A549 (cell line): ENCODE results near the gene PLEKHA4.

ENCODE experiments used
- CHD2 ChIP-seq: fragments of 150-350 bp; IDR thresholded peaks from 2 replicates; pipeline ENCODE4 v1.6.1; 2014; ENCODE audit warnings: low read length; ENCODE audit not compliant: partially characterized antibody
- E2F6 ChIP-seq: IDR thresholded peaks from 2 replicates; pipeline ENCODE4 v1.6.1; 2012; ENCODE audit warnings: low read depth, borderline replicate concordance
- FOSL2 ChIP-seq, 2 experiments: fragments of 450-650 bp in 1 of 2; fragments of >200 bp in 1 of 2; sonication (Bioruptor Twin) in 1 of 2; formaldehyde crosslinking; IDR thresholded peaks; 2 replicates each; pipeline versions ENCODE4 v1.5.0 to v1.6.1; 2016 to 2020; ENCODE audit warnings: mild to moderate bottlenecking in 1 of 2, moderate library complexity in 1 of 2
- MAFK ChIP-seq: fragments of 450-650 bp; IDR thresholded peaks from 2 replicates; pipeline ENCODE4 v1.6.1; 2014; ENCODE audit not compliant: partially characterized antibody
- MAX ChIP-seq: IDR thresholded peaks from 2 replicates; pipeline ENCODE4 v1.6.1; 2012
- POLR2A ChIP-seq: IDR thresholded peaks from 2 replicates; pipeline ENCODE4 v1.6.1; 2012; ENCODE audit warnings: mild to moderate bottlenecking, low read length
- POLR2AphosphoS2 ChIP-seq: conservative IDR thresholded peaks from 2 replicates; pipeline ENCODE4 v1.6.1; 2012; ENCODE audit warnings: low read length, improper control_type of control experiment, inconsistent platforms
- SREBF2 ChIP-seq: fragments of 450-650 bp; IDR thresholded peaks from 2 replicates; pipeline ENCODE4 v1.6.1; 2014; ENCODE audit warnings: mild to moderate bottlenecking, moderate library complexity
- TF ChIP-seq, protein P1 (sequence below): fragments of >200 bp; sonication (Bioruptor Twin); formaldehyde crosslinking; IDR thresholded peaks from 3 replicates; pipeline ENCODE4 v1.5.1; 2016
- TF ChIP-seq, protein P2 (sequence below): fragments of 150-350 bp; IDR thresholded peaks from 2 replicates; pipeline ENCODE4 v1.6.1; 2014; ENCODE audit warnings: low read depth, mild to moderate bottlenecking, low read length

GRCh38 chr19:48906324-48906723 is 37.9 kb upstream of the PLEKHA4 start:
- TF ChIP-seq CHD2 (no peak), POLR2AphosphoS2 (no peak), POLR2A (no peak), E2F6 (no peak), FOSL2 (IDR thresholded peaks at IDR 0.05) (no peak), FOSL2 (CRISPR knock-in tag; IDR thresholded peaks at IDR 0.05) (no peak), MAX (no peak), MAFK (no peak), SREBF2 (no peak)
- TF ChIP-seq, protein P1, sequence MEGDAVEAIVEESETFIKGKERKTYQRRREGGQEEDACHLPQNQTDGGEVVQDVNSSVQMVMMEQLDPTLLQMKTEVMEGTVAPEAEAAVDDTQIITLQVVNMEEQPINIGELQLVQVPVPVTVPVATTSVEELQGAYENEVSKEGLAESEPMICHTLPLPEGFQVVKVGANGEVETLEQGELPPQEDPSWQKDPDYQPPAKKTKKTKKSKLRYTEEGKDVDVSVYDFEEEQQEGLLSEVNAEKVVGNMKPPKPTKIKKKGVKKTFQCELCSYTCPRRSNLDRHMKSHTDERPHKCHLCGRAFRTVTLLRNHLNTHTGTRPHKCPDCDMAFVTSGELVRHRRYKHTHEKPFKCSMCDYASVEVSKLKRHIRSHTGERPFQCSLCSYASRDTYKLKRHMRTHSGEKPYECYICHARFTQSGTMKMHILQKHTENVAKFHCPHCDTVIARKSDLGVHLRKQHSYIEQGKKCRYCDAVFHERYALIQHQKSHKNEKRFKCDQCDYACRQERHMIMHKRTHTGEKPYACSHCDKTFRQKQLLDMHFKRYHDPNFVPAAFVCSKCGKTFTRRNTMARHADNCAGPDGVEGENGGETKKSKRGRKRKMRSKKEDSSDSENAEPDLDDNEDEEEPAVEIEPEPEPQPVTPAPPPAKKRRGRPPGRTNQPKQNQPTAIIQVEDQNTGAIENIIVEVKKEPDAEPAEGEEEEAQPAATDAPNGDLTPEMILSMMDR: no peak
- TF ChIP-seq, protein P2, sequence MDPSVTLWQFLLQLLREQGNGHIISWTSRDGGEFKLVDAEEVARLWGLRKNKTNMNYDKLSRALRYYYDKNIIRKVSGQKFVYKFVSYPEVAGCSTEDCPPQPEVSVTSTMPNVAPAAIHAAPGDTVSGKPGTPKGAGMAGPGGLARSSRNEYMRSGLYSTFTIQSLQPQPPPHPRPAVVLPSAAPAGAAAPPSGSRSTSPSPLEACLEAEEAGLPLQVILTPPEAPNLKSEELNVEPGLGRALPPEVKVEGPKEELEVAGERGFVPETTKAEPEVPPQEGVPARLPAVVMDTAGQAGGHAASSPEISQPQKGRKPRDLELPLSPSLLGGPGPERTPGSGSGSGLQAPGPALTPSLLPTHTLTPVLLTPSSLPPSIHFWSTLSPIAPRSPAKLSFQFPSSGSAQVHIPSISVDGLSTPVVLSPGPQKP: no peak
